ENCODE results near the gene GFRAL. TPM values are rescaled to one million over a fixed set of nuclear protein-coding genes. Genes with fewer than 3 reads are reported as not detected.
"Not testable (repeated sequence)": the region's sequence is repeated elsewhere in the genome, so short reads cannot be mapped to it uniquely, and the experiment has no call there.

Gene GFRAL
- total RNA-seq = not detected in 2 replicates

DNA sequence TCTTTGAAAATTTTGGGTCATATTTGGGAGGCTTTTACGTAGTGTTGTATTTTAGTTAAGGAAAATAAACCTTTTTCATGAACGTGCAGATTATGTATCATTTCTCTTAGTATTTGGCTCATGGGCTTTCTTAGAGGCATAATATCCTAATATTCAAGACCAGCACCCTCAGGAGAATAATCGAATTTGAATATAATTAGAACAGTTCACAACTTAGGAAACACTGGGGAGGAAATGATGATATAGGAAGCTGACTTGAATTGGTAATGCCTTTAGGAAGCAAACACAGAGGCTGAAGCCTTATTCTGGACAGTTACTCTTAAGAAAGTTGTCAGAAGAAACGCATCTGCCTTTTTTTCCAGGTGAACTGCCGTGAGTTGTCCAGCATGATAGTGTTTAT is at the start of gene GFRAL:
Gene GFRAL, plus strand, starts transcription at position 301 of the 400 bp plus-strand sequence. Its CDS starts 86 bp downstream, at position 387.
- no peaks in the 10 kb centered on the region for H3K4me1 Mint-ChIP-seq (ENCODE audit: low read depth)
- no peaks in the 10 kb centered on the region for H3K27me3 Mint-ChIP-seq (ENCODE audit: insufficient read depth)
- intact Hi-C loops (cut with micrococcal nuclease) = no loop called here
- H3K9me3 Mint-ChIP-seq = no peaks in the 10 kb centered on the region
- H3K36me3 Mint-ChIP-seq (ENCODE audit: low read depth) = no peaks in the 10 kb centered on the region
- H3K4me3 Mint-ChIP-seq = no peak within 1 kb of the TSS
- no peak for DNase-seq (ENCODE audit: low spot score)
- no peak within 1 kb of the TSS for H3K27ac Mint-ChIP-seq

- no peak overlapping the region for H3K27ac Mint-ChIP-seq
- no peaks in the 10 kb centered on the region for H3K9me3 Mint-ChIP-seq
- H3K4me3 Mint-ChIP-seq = no peak overlapping the region
- H3K4me1 Mint-ChIP-seq (ENCODE audit: low read depth) = no peaks in the 10 kb centered on the region
- DNase-seq (ENCODE audit: low spot score) = no peak
- no peaks in the 10 kb centered on the region for H3K27me3 Mint-ChIP-seq (ENCODE audit: insufficient read depth)
- no peaks in the 10 kb centered on the region for H3K36me3 Mint-ChIP-seq (ENCODE audit: low read depth)
- intact Hi-C loops (cut with micrococcal nuclease) = loop anchor here (5.0 to 10.0 kb wide), 2 partner anchors 187 to 1015 kb away; no protein-coding TSS in a partner anchor
Observed at GRCh38 chr6:55277646-55278045, 49.6 kb upstream of the GFRAL start.

GRCh38 chr6:55281215-55281614 is 46.1 kb upstream of the GFRAL start:
- no peak for DNase-seq (ENCODE audit: low spot score)
- Mint-ChIP-seq H3K27ac (no peak overlapping the region), H3K4me1 (ENCODE audit: low read depth) (no peaks in the 10 kb centered on the region), H3K36me3 (ENCODE audit: low read depth) (no peaks in the 10 kb centered on the region), H3K4me3 (no peak overlapping the region), H3K9me3 (no peaks in the 10 kb centered on the region), H3K27me3 (ENCODE audit: insufficient read depth) (no peaks in the 10 kb centered on the region)
- intact Hi-C loops (cut with micrococcal nuclease) = loop anchor here (5.0 kb wide), 1 partner anchor 606 kb away; no protein-coding TSS in a partner anchor

GRCh38 chr6:55282115-55282514 is 45.2 kb upstream of the GFRAL start:
- Mint-ChIP-seq H3K27ac (no peak overlapping the region), H3K27me3 (ENCODE audit: insufficient read depth) (no peaks in the 10 kb centered on the region), H3K4me1 (ENCODE audit: low read depth) (no peaks in the 10 kb centered on the region), H3K9me3 (no peaks in the 10 kb centered on the region), H3K4me3 (no peak overlapping the region), H3K36me3 (ENCODE audit: low read depth) (no peaks in the 10 kb centered on the region)
- intact Hi-C loops (cut with micrococcal nuclease) = loop anchor here (5.0 kb wide), 1 partner anchor 605 kb away; no protein-coding TSS in a partner anchor
- DNase-seq (ENCODE audit: low spot score) = no peak

- intact Hi-C loops (cut with micrococcal nuclease) = no loop called here
- DNase-seq (ENCODE audit: low spot score) = no peak
- Mint-ChIP-seq H3K36me3 (ENCODE audit: low read depth) (no peaks in the 10 kb centered on the region), H3K4me1 (ENCODE audit: low read depth) (no peaks in the 10 kb centered on the region), H3K4me3 (no peak overlapping the region), H3K27ac (no peak overlapping the region), H3K9me3 (no peaks in the 10 kb centered on the region), H3K27me3 (ENCODE audit: insufficient read depth) (no peaks in the 10 kb centered on the region)
Observed at GRCh38 chr6:55286824-55287223, 40.4 kb upstream of the GFRAL start.

DNA sequence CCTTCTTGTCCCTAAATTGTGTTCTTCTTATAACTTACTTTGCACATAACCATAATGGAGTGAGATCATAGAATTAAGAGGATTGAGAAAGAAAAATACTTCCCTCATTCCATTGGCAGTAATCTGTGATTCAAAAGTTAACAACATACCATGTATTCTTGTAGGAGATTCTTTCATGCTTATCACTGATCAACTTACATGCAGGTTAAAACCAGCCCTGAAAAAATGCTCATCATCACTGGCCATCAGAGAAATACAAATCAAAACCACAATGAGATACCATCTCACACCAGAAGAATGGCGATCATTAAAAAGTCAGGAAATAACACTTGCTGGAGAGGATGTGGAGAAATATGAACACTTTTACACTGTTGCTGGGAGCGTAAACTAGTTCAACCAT is 36.5 kb upstream of the GFRAL start:
- Mint-ChIP-seq H3K9me3 (no peaks in the 10 kb centered on the region), H3K4me3 (no peak overlapping the region), H3K27me3 (ENCODE audit: insufficient read depth) (no peaks in the 10 kb centered on the region), H3K27ac (no peak overlapping the region), H3K4me1 (ENCODE audit: low read depth) (no peaks in the 10 kb centered on the region), H3K36me3 (ENCODE audit: low read depth) (no peaks in the 10 kb centered on the region)
- intact Hi-C loops (cut with micrococcal nuclease) = no loop called here
- DNase-seq (ENCODE audit: low spot score) = no peak

DNA sequence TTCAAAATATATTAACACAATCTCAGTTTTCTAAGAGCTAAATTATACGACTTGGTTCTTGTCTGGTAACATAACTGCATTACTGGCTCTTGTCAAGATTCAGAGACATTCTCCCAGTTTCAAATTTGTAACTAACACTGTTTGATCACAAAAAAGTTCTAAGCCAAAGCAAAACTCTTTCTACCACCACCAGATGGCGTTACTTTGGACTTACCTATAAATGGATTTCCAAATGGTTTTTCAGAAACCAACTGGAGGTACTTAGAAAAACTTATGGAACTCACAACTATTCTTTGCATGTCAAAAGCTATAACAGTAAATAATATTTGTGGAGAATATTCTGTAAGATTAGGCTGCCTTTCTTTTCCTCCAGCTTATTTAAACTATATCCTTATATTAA is 34.2 kb upstream of the GFRAL start:
- no peak for DNase-seq (ENCODE audit: low spot score)
- Mint-ChIP-seq H3K27me3 (ENCODE audit: insufficient read depth) (no peaks in the 10 kb centered on the region), H3K9me3 (no peaks in the 10 kb centered on the region), H3K4me1 (ENCODE audit: low read depth) (no peaks in the 10 kb centered on the region), H3K4me3 (no peak overlapping the region), H3K27ac (no peak overlapping the region), H3K36me3 (ENCODE audit: low read depth) (no peaks in the 10 kb centered on the region)
- intact Hi-C loops (cut with micrococcal nuclease) = no loop called here

GRCh38 chr6:55297214-55297613 is 30.1 kb upstream of the GFRAL start:
- not testable (repeated sequence) for H3K36me3 Mint-ChIP-seq (ENCODE audit: low read depth)

DNA sequence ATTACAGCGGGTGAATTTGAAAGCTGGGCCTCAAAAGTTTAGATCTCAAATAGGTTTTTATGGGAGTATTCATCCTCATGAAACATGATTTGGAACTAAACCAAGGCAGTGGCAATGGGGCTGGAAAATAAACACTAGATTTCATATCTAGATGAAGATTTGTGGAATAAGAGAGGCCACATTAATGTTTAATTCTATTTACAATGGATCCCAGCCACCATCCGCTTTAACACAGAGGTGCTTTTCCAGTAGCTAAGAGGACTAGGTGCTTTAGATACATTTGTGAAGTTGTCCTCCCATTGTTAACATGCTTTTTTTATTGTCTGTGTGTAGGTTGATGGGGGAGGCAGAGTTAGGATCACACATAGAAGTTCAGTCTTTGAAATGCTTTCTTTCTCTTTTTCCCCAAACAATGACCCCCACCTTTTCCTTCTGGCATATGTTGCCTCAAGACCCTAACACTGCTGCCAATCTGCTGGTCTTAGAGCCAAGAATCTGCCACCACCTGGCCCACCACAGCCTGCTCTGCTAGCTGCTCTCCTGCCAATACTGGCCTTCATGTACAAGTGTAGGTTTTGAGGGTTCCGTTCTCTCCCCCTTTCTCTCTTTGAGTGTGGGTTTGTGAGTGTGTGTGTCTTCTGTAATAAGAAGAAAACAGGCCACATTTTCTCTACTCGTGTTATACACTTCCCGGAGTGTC is 27.8 kb upstream of the GFRAL start:
- Mint-ChIP-seq H3K4me3 (no peak overlapping the region), H3K4me1 (ENCODE audit: low read depth) (no peaks in the 10 kb centered on the region), H3K27me3 (ENCODE audit: insufficient read depth) (no peaks in the 10 kb centered on the region), H3K36me3 (ENCODE audit: low read depth) (no peaks in the 10 kb centered on the region), H3K9me3 (no peaks in the 10 kb centered on the region), H3K27ac (no peak overlapping the region)
- DNase-seq (ENCODE audit: low spot score) = no peak
- intact Hi-C loops (cut with micrococcal nuclease) = no loop called here

More at GRCh38 chr6:55297214-55297613, 30.1 kb upstream of the GFRAL start:
- H3K4me1 Mint-ChIP-seq (ENCODE audit: low read depth); H3K4me3 Mint-ChIP-seq; H3K9me3 Mint-ChIP-seq; intact Hi-C loops (cut with micrococcal nuclease); H3K27me3 Mint-ChIP-seq (ENCODE audit: insufficient read depth); H3K27ac Mint-ChIP-seq; DNase-seq (ENCODE audit: low spot score): not testable (repeated sequence)

- no peak for DNase-seq (ENCODE audit: low spot score)
- Mint-ChIP-seq H3K4me3 (no peak overlapping the region), H3K27me3 (ENCODE audit: insufficient read depth) (no peaks in the 10 kb centered on the region), H3K4me1 (ENCODE audit: low read depth) (no peaks in the 10 kb centered on the region), H3K27ac (no peak overlapping the region), H3K9me3 (peaks cover 5% of the 10 kb centered on the region), H3K36me3 (ENCODE audit: low read depth) (no peaks in the 10 kb centered on the region)
- intact Hi-C loops (cut with micrococcal nuclease) = no loop called here
Observed at GRCh38 chr6:55304747-55305146, 22.5 kb upstream of the GFRAL start.

DNA sequence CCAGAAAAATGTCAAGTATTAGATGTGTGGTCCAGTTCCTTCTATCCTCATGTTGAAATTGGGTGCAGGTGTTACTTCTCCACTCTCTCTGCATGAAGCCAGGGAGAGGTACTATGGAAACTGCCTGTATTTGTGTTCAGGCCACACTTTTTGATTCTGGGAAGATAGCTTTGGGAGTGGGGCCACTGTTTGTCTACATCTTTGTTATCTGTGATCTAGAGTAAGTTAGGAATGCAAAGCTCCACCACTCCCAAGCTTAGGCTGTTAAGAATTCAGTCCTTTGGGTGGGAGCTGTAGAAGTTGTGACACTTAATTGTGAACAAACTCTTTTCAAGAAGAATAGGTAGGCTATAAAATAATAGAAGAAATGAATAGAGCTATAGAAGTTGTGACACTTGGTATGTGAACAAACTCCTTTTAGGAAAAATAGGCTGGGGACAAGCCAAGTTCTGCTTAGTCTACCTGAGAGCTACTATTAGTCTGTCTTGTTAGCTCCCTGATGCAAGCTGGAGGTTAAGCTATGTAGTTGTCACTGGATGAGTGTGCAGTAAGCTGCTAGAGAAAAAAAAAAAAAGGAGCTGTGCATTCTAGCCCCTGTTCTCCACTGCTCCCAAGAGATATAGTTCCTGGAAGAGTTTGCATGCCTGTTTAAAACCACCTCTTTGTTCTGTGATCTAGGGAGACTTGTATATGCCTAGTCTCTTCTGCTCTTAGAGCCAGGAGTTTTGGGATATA is 7.1 kb upstream of the GFRAL start:
- no peak for DNase-seq (ENCODE audit: low spot score)
- H3K36me3 Mint-ChIP-seq (ENCODE audit: low read depth) = no peaks in the 10 kb centered on the region
- no peaks in the 10 kb centered on the region for H3K27me3 Mint-ChIP-seq (ENCODE audit: insufficient read depth)
- intact Hi-C loops (cut with micrococcal nuclease) = no loop called here
- H3K27ac Mint-ChIP-seq = no peak overlapping the region
- H3K4me3 Mint-ChIP-seq = no peak overlapping the region
- H3K9me3 Mint-ChIP-seq = no peaks in the 10 kb centered on the region
- no peaks in the 10 kb centered on the region for H3K4me1 Mint-ChIP-seq (ENCODE audit: low read depth)

DNA sequence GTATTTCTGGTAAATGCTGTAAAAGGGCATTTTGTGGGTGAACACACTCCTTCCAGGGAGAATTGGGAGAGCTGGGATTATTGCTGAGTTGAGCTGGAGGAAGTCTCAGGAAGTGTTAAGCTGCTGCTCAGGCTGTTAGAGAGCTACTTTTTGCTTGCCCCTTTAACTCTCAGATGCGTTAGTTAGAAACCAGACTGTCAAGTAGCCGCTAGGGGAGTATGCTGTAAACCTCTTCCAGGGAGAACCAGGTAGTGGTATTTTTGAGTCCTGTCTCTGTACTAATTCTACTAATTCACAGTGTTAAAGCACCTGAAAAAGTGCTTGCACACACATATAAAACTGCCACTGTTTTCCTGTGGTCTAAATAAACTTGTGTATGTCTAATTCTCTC is 6.6 kb upstream of the GFRAL start:
- Mint-ChIP-seq H3K4me1 (ENCODE audit: low read depth) (no peaks in the 10 kb centered on the region), H3K27ac (no peak overlapping the region), H3K36me3 (ENCODE audit: low read depth) (no peaks in the 10 kb centered on the region), H3K9me3 (no peaks in the 10 kb centered on the region), H3K4me3 (no peak overlapping the region), H3K27me3 (ENCODE audit: insufficient read depth) (no peaks in the 10 kb centered on the region)
- intact Hi-C loops (cut with micrococcal nuclease) = no loop called here
- DNase-seq (ENCODE audit: low spot score) = no peak

- Mint-ChIP-seq H3K4me3 (no peak overlapping the region), H3K27me3 (ENCODE audit: insufficient read depth) (no peaks in the 10 kb centered on the region), H3K36me3 (ENCODE audit: low read depth) (no peaks in the 10 kb centered on the region), H3K9me3 (peaks cover 8% of the 10 kb centered on the region), H3K27ac (no peak overlapping the region), H3K4me1 (ENCODE audit: low read depth) (no peaks in the 10 kb centered on the region)
- intact Hi-C loops (cut with micrococcal nuclease) = no loop called here
- DNase-seq (ENCODE audit: low spot score) = no peak
Observed at GRCh38 chr6:55377150-55377549, 49.9 kb downstream of the GFRAL start.

All from activated T-helper 1 cell treated with anti-CD3 and anti-CD28 coated beads, Interleukin-12 subunit alpha, Interleukin-12 subunit beta, Interleukin-2, Interleukin-4 antibody, amounts not matched to agents 30 ng/mL and 10 ng/mL and 1 ng/mL, durations not matched to agents 14 hours and 24 hours and 36 hours (primary cell).